WTC11 (cell line): ENCODE results near the gene AK2. TPM values are rescaled to one million over a fixed set of nuclear protein-coding genes. Genes with fewer than 3 reads are reported as not detected.

Experiments used
- ATAC-seq: fragments of 200-7000 bp; cut with Tn5 transposase; 2 replicates; pipeline ENCODE4 v1.10.0; 2021; ENCODE audit warnings: mild to moderate bottlenecking, moderate library complexity
- CTCF ChIA-PET: fragments of 300-600 bp; sonication (Branson Sonifier 250); formaldehyde crosslinking; loops from one replicate; lab custom pipeline; 2021; ENCODE audit warnings: antibody characterized with exemption; lab: Charles Lee
- POLR2A ChIA-PET: fragments of 350-600 bp; sonication (Branson Sonifier 250); formaldehyde crosslinking; loops from one replicate; lab custom pipeline; 2021; ENCODE audit warnings: antibody characterized with exemption; lab: Charles Lee
- DNase-seq: peaks from one replicate; pipeline ENCODE4 v3.0.0; 2021; ENCODE audit warnings: low spot score
- H3K27ac Mint-ChIP-seq: 2 replicates; pipeline ENCODE4 v1.8.0; 2021; ENCODE audit warnings: mixed read lengths
- H3K27me3 Mint-ChIP-seq: 2 replicates; pipeline ENCODE4 v1.8.0; 2021; ENCODE audit warnings: low read depth, mild to moderate bottlenecking, moderate library complexity, mixed read lengths
- H3K36me3 Mint-ChIP-seq: 2 replicates; pipeline ENCODE4 v1.8.0; 2021; ENCODE audit warnings: mixed read lengths
- H3K4me1 Mint-ChIP-seq: 2 replicates; pipeline ENCODE4 v1.8.0; 2022; ENCODE audit warnings: mixed read lengths
- H3K4me3 Mint-ChIP-seq: 2 replicates; pipeline ENCODE4 v1.8.0; 2021; ENCODE audit warnings: mild to moderate bottlenecking, moderate library complexity, mixed read lengths
- H3K9me3 Mint-ChIP-seq: 2 replicates; pipeline ENCODE4 v1.8.0; 2021; ENCODE audit warnings: mixed read lengths
- CREB1 ChIP-seq: sonication (generic); formaldehyde crosslinking; IDR thresholded peaks from 2 replicates; pipeline ENCODE4 v1.8.0; 2023; ENCODE audit warnings: mild to moderate bottlenecking, missing genetic modification reagents
- EMX1 ChIP-seq: fragments of 250-450 bp; sonication (Bioruptor Pico); IDR thresholded peaks from 2 replicates; pipeline ENCODE4 v1.8.0; 2021; ENCODE audit warnings: mild to moderate bottlenecking
- FOXK1 ChIP-seq: sonication (generic); formaldehyde crosslinking; IDR thresholded peaks from 2 replicates; pipeline ENCODE4 v1.8.0; 2022; ENCODE audit warnings: mild to moderate bottlenecking, moderate library complexity, missing genetic modification reagents
- NR1H2 ChIP-seq: sonication (generic); formaldehyde crosslinking; IDR thresholded peaks from 2 replicates; pipeline ENCODE4 v1.9.0; 2021; ENCODE audit warnings: mild to moderate bottlenecking, moderate library complexity, missing genetic modification reagents
- NR2C2 ChIP-seq: sonication (generic); formaldehyde crosslinking; IDR thresholded peaks from 2 replicates; pipeline ENCODE4 v1.8.0; 2022; ENCODE audit warnings: mild to moderate bottlenecking, missing genetic modification reagents
- NR3C1 ChIP-seq: sonication (generic); formaldehyde crosslinking; conservative IDR thresholded peaks from 2 replicates; pipeline ENCODE4 v1.8.1; 2023; ENCODE audit warnings: low read depth, mild to moderate bottlenecking, missing genetic modification reagents
- RORB ChIP-seq: fragments of 250-450 bp; sonication (Bioruptor Pico); IDR thresholded peaks from 2 replicates; pipeline ENCODE4 v1.9.0; 2021; ENCODE audit warnings: mild to moderate bottlenecking
- ZNF232 ChIP-seq: sonication (generic); formaldehyde crosslinking; IDR thresholded peaks from 2 replicates; pipeline ENCODE4 v1.8.0; 2022; ENCODE audit warnings: mild to moderate bottlenecking, missing genetic modification reagents
- ZNF396 ChIP-seq: fragments of 250-450 bp; sonication (Bioruptor Pico); IDR thresholded peaks from 2 replicates; pipeline ENCODE4 v1.8.0; 2021; ENCODE audit warnings: mild to moderate bottlenecking, moderate library complexity, borderline replicate concordance
- total RNA-seq: library from RNA; stranded (reverse); gene quantifications from 3 replicates; pipeline ENCODE4 v1.2.3, GENCODE V29; 2021
- TF ChIP-seq, protein P1 (sequence below): fragments of 250-450 bp; sonication (Bioruptor Pico); IDR thresholded peaks from 2 replicates; pipeline ENCODE4 v2.1.2; 2022; ENCODE audit warnings: mild to moderate bottlenecking, moderate library complexity
- TF ChIP-seq, protein P2 (sequence below): sonication (generic); formaldehyde crosslinking; IDR thresholded peaks from 2 replicates; pipeline ENCODE4 v1.8.0; 2023; ENCODE audit warnings: missing genetic modification reagents, mild to moderate bottlenecking, borderline replicate concordance
- TF ChIP-seq, protein P3 (sequence below): fragments of 200-600 bp; IDR thresholded peaks from 2 replicates; pipeline ENCODE4 v1.8.0; 2022; ENCODE audit warnings: antibody characterized with exemption
- TF ChIP-seq, protein P4 (sequence below): sonication (generic); formaldehyde crosslinking; conservative IDR thresholded peaks from 2 replicates; pipeline ENCODE4 v1.8.1; 2023; ENCODE audit warnings: mild to moderate bottlenecking, low read depth, missing genetic modification reagents, moderate library complexity
- TF ChIP-seq, protein P5 (sequence below): sonication (generic); formaldehyde crosslinking; IDR thresholded peaks from 2 replicates; pipeline ENCODE4 v1.8.1; 2022; ENCODE audit warnings: low read depth, mild to moderate bottlenecking, moderate library complexity, missing genetic modification reagents, borderline replicate concordance
- TF ChIP-seq, protein P6 (sequence below): sonication (generic); formaldehyde crosslinking; IDR thresholded peaks from 2 replicates; pipeline ENCODE4 v1.8.1; 2023; ENCODE audit warnings: mild to moderate bottlenecking, missing genetic modification reagents, moderate library complexity
- TF ChIP-seq, protein P7 (sequence below): fragments of 250-450 bp; sonication (Bioruptor Pico); IDR thresholded peaks from 2 replicates; pipeline ENCODE4 v1.9.0; 2021; ENCODE audit warnings: mild to moderate bottlenecking

The AK2 gene
- total RNA-seq, 1 experiment from 2014 or later = 124 TPM

DNA sequence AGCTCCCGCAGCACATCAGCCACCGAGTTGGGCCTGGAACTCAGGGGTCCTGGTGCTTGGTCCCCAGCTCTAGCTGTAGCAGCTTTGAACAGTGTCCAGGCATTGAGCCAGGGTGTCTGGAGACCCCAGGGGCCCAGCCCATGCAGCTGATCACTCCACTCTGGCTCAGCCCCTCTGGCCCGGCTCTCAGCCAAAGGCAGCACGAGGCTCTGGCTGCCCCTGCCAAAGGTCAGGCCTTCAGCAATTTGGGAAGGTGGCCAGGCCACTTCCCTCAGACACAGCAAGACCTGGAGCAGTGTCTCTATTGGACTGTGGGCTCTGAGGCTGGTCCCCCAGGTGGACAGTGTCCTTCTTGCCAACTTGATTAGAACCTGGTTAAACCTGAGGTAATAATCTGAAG is 37.7 kb downstream of the AK2 start (continued):
- TF ChIP-seq, protein P1, sequence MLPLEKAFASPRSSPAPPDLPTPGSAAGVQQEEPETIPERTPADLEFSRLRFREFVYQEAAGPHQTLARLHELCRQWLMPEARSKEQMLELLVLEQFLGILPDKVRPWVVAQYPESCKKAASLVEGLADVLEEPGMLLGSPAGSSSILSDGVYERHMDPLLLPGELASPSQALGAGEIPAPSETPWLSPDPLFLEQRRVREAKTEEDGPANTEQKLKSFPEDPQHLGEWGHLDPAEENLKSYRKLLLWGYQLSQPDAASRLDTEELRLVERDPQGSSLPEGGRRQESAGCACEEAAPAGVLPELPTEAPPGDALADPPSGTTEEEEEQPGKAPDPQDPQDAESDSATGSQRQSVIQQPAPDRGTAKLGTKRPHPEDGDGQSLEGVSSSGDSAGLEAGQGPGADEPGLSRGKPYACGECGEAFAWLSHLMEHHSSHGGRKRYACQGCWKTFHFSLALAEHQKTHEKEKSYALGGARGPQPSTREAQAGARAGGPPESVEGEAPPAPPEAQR (CRISPR knock-in tag) = no peak
- no peak for TF ChIP-seq NR1H2 (CRISPR knock-in tag)
- TF ChIP-seq, protein P2, sequence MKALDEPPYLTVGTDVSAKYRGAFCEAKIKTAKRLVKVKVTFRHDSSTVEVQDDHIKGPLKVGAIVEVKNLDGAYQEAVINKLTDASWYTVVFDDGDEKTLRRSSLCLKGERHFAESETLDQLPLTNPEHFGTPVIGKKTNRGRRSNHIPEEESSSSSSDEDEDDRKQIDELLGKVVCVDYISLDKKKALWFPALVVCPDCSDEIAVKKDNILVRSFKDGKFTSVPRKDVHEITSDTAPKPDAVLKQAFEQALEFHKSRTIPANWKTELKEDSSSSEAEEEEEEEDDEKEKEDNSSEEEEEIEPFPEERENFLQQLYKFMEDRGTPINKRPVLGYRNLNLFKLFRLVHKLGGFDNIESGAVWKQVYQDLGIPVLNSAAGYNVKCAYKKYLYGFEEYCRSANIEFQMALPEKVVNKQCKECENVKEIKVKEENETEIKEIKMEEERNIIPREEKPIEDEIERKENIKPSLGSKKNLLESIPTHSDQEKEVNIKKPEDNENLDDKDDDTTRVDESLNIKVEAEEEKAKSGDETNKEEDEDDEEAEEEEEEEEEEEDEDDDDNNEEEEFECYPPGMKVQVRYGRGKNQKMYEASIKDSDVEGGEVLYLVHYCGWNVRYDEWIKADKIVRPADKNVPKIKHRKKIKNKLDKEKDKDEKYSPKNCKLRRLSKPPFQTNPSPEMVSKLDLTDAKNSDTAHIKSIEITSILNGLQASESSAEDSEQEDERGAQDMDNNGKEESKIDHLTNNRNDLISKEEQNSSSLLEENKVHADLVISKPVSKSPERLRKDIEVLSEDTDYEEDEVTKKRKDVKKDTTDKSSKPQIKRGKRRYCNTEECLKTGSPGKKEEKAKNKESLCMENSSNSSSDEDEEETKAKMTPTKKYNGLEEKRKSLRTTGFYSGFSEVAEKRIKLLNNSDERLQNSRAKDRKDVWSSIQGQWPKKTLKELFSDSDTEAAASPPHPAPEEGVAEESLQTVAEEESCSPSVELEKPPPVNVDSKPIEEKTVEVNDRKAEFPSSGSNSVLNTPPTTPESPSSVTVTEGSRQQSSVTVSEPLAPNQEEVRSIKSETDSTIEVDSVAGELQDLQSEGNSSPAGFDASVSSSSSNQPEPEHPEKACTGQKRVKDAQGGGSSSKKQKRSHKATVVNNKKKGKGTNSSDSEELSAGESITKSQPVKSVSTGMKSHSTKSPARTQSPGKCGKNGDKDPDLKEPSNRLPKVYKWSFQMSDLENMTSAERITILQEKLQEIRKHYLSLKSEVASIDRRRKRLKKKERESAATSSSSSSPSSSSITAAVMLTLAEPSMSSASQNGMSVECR (CRISPR knock-in tag) = no peak
- TF ChIP-seq, protein P3, sequence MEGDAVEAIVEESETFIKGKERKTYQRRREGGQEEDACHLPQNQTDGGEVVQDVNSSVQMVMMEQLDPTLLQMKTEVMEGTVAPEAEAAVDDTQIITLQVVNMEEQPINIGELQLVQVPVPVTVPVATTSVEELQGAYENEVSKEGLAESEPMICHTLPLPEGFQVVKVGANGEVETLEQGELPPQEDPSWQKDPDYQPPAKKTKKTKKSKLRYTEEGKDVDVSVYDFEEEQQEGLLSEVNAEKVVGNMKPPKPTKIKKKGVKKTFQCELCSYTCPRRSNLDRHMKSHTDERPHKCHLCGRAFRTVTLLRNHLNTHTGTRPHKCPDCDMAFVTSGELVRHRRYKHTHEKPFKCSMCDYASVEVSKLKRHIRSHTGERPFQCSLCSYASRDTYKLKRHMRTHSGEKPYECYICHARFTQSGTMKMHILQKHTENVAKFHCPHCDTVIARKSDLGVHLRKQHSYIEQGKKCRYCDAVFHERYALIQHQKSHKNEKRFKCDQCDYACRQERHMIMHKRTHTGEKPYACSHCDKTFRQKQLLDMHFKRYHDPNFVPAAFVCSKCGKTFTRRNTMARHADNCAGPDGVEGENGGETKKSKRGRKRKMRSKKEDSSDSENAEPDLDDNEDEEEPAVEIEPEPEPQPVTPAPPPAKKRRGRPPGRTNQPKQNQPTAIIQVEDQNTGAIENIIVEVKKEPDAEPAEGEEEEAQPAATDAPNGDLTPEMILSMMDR = no peak
- TF ChIP-seq FOXK1 (CRISPR knock-in tag) = no peak
- TF ChIP-seq NR3C1 (CRISPR knock-in tag) = no peak

DNA sequence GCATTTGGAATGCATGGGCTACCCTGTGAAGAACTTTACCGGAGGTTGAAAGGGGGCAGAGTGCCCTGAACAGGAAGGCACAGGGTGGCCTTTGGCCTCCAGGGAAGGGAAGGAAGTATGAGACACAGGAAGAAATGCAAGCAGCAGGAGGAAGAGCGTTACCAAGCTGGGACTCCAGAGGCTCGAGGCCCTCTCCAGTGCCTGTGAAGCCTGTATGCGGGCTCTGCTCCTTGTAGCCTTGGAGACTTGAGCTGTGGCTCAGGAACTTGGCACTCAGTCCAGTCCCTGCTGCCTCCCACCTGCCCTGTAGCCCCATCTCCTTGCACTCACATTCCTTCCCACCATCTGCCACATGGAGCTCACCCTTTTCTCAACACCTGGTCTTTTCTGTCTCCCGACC is 38.6 kb downstream of the AK2 start:
- DNase-seq (no peak), ATAC-seq (no peak)
- Mint-ChIP-seq H3K36me3 (no peaks in the 10 kb centered on the region), H3K27ac (no peak overlapping the region), H3K4me1 (peaks cover 15% of the 10 kb centered on the region), H3K4me3 (no peak overlapping the region), H3K9me3 (no peaks in the 10 kb centered on the region), H3K27me3 (no peaks in the 10 kb centered on the region; the same call in 1 of the 2 replicates)
- TF ChIP-seq, protein P4, sequence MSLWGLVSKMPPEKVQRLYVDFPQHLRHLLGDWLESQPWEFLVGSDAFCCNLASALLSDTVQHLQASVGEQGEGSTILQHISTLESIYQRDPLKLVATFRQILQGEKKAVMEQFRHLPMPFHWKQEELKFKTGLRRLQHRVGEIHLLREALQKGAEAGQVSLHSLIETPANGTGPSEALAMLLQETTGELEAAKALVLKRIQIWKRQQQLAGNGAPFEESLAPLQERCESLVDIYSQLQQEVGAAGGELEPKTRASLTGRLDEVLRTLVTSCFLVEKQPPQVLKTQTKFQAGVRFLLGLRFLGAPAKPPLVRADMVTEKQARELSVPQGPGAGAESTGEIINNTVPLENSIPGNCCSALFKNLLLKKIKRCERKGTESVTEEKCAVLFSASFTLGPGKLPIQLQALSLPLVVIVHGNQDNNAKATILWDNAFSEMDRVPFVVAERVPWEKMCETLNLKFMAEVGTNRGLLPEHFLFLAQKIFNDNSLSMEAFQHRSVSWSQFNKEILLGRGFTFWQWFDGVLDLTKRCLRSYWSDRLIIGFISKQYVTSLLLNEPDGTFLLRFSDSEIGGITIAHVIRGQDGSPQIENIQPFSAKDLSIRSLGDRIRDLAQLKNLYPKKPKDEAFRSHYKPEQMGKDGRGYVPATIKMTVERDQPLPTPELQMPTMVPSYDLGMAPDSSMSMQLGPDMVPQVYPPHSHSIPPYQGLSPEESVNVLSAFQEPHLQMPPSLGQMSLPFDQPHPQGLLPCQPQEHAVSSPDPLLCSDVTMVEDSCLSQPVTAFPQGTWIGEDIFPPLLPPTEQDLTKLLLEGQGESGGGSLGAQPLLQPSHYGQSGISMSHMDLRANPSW = no peak
- TF ChIP-seq, protein P5, sequence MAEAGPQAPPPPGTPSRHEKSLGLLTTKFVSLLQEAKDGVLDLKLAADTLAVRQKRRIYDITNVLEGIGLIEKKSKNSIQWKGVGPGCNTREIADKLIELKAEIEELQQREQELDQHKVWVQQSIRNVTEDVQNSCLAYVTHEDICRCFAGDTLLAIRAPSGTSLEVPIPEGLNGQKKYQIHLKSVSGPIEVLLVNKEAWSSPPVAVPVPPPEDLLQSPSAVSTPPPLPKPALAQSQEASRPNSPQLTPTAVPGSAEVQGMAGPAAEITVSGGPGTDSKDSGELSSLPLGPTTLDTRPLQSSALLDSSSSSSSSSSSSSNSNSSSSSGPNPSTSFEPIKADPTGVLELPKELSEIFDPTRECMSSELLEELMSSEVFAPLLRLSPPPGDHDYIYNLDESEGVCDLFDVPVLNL (CRISPR knock-in tag) = no peak
- no peak for TF ChIP-seq NR2C2 (CRISPR knock-in tag)
- TF ChIP-seq, protein P6, sequence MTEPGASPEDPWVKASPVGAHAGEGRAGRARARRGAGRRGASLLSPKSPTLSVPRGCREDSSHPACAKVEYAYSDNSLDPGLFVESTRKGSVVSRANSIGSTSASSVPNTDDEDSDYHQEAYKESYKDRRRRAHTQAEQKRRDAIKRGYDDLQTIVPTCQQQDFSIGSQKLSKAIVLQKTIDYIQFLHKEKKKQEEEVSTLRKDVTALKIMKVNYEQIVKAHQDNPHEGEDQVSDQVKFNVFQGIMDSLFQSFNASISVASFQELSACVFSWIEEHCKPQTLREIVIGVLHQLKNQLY (CRISPR knock-in tag) = no peak
- TF ChIP-seq, protein P3 = no peak
- no peak for TF ChIP-seq CREB1 (CRISPR knock-in tag)
- TF ChIP-seq EMX1 = no peak
- TF ChIP-seq ZNF396 (CRISPR knock-in tag) = no peak
- no peak for TF ChIP-seq ZNF232
- no peak for TF ChIP-seq RORB
- TF ChIP-seq, protein P7, sequence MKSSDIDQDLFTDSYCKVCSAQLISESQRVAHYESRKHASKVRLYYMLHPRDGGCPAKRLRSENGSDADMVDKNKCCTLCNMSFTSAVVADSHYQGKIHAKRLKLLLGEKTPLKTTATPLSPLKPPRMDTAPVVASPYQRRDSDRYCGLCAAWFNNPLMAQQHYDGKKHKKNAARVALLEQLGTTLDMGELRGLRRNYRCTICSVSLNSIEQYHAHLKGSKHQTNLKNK (CRISPR knock-in tag) = no peak
- ChIA-PET CTCF (interaction anchor here (0.6 to 1.7 kb wide), 4 partner anchors 9 to 111 kb away, joined by 4 to 8 read pairs (median 6); no protein-coding TSS in a partner anchor), POLR2A (no interaction called here)
